Glutamatergic neuron (in vitro differentiated cells): ENCODE results near the gene ARID4B. TPM values are rescaled to one million over a fixed set of nuclear protein-coding genes. Genes with fewer than 3 reads are reported as not detected.

ENCODE experiments used
- DNase-seq: peaks from one replicate; pipeline ENCODE4 v3.0.0; 2022
- H3K27ac Mint-ChIP-seq: one replicate; pipeline ENCODE4 v1.8.0; 2020; ENCODE audit warnings: mild to moderate bottlenecking, mixed read lengths, inconsistent platforms; ENCODE audit not compliant: unreplicated experiment
- H3K27me3 Mint-ChIP-seq: one replicate; pipeline ENCODE4 v1.8.0; 2020; ENCODE audit warnings: mild to moderate bottlenecking, moderate library complexity, mixed read lengths, inconsistent platforms; ENCODE audit not compliant: unreplicated experiment
- H3K36me3 Mint-ChIP-seq: one replicate; pipeline ENCODE4 v1.8.0; 2020; ENCODE audit warnings: mild to moderate bottlenecking, mixed read lengths, inconsistent platforms; ENCODE audit not compliant: unreplicated experiment
- H3K4me1 Mint-ChIP-seq: one replicate; pipeline ENCODE4 v1.8.0; 2020; ENCODE audit warnings: mild to moderate bottlenecking, low read depth, mixed read lengths, inconsistent platforms; ENCODE audit not compliant: unreplicated experiment
- H3K4me3 Mint-ChIP-seq: one replicate; pipeline ENCODE4 v1.8.0; 2020; ENCODE audit warnings: mild to moderate bottlenecking, mixed read lengths, inconsistent platforms; ENCODE audit not compliant: unreplicated experiment
- H3K9me3 Mint-ChIP-seq: one replicate; pipeline ENCODE4 v1.8.0; 2020; ENCODE audit warnings: mild to moderate bottlenecking, moderate library complexity, mixed read lengths, inconsistent platforms; ENCODE audit not compliant: unreplicated experiment
- total RNA-seq: library from RNA; stranded (reverse); fragmentation: NEBNext Ultra II Directional; extraction: Animal tissue kit (Norgen Biotek cat#: 25700); gene quantifications from one replicate; pipeline ENCODE4 v1.2.1, GENCODE V29; 2021; ENCODE audit not compliant: unreplicated experiment
- TF ChIP-seq, protein P1 (sequence below): fragments of 200-600 bp; sonication (generic); IDR thresholded peaks from one replicate; pipeline ENCODE4 v1.5.0; 2021; ENCODE audit not compliant: partially characterized antibody, unreplicated experiment

Gene ARID4B
- total RNA-seq, 1 donor from 2014 or later: 65.9 TPM

GRCh38 chr1:235279694-235280093 is 48.3 kb downstream of the ARID4B start:
- Mint-ChIP-seq H3K27ac (no peak overlapping the region), H3K9me3 (peaks cover 3% of the 10 kb centered on the region), H3K4me3 (no peak overlapping the region), H3K4me1 (peaks cover 25% of the 10 kb centered on the region), H3K36me3 (no peaks in the 10 kb centered on the region), H3K27me3 (peaks cover 2% of the 10 kb centered on the region)
- TF ChIP-seq, protein P1, sequence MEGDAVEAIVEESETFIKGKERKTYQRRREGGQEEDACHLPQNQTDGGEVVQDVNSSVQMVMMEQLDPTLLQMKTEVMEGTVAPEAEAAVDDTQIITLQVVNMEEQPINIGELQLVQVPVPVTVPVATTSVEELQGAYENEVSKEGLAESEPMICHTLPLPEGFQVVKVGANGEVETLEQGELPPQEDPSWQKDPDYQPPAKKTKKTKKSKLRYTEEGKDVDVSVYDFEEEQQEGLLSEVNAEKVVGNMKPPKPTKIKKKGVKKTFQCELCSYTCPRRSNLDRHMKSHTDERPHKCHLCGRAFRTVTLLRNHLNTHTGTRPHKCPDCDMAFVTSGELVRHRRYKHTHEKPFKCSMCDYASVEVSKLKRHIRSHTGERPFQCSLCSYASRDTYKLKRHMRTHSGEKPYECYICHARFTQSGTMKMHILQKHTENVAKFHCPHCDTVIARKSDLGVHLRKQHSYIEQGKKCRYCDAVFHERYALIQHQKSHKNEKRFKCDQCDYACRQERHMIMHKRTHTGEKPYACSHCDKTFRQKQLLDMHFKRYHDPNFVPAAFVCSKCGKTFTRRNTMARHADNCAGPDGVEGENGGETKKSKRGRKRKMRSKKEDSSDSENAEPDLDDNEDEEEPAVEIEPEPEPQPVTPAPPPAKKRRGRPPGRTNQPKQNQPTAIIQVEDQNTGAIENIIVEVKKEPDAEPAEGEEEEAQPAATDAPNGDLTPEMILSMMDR: no peak
- no peak for DNase-seq

DNA sequence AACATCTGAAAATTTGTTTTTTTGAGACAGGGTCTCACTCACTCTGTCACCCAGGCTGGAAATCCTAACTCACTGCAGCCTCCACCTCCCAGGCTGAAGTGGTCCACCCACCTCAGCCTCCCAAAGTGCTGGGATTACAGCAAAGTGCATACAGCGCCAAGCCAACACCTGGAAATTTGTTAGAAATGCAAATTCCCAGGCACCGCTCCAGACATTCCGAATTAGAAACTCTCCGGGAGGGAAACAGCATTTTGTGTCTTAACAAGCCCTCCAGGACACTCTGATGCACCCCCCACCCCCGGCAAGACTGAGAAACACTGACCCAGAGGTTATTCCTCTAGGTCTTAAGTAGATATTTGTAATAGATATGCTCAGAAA is 49.1 kb downstream of the ARID4B start:
- no peak overlapping the region for H3K4me3 Mint-ChIP-seq
- DNase-seq: no peak
- TF ChIP-seq, protein P1: no peak
- H3K36me3 Mint-ChIP-seq: no peaks in the 10 kb centered on the region
- peaks cover 3% of the 10 kb centered on the region for H3K9me3 Mint-ChIP-seq
- peaks cover 25% of the 10 kb centered on the region for H3K4me1 Mint-ChIP-seq
- H3K27ac Mint-ChIP-seq: no peak overlapping the region
- H3K27me3 Mint-ChIP-seq: peaks cover 2% of the 10 kb centered on the region

GRCh38 chr1:235278233-235278914 is 49.6 kb downstream of the ARID4B start:
- Mint-ChIP-seq H3K9me3 (peaks cover 3% of the 10 kb centered on the region), H3K36me3 (no peaks in the 10 kb centered on the region), H3K4me3 (peak overlapping the region; percentile 5), H3K27me3 (peaks cover 2% of the 10 kb centered on the region), H3K27ac (no peak overlapping the region), H3K4me1 (peaks cover 25% of the 10 kb centered on the region)
- DNase-seq: no peak
- TF ChIP-seq, protein P1: no peak

DNA sequence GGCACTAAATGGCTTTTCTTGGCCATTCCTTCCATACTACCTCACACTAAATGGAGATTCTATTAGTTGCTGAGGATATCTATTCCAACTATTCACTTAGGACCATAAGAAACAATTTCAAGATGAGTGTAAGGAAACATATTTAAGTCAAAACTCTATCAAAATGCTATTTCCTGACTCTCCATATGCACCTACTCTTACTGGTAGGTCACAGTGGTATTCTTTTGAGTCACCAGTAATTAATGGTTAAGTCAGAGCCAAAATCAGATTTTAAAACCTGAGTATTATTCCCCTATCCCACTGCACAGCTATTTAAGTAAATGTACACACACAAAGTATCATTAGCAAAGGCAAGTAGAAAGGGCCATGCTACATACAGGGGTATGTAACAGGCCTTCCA is 50.3 kb downstream of the ARID4B start:
- H3K27me3 Mint-ChIP-seq: peaks cover 2% of the 10 kb centered on the region
- H3K27ac Mint-ChIP-seq: no peak overlapping the region
- H3K4me1 Mint-ChIP-seq: peaks cover 25% of the 10 kb centered on the region
- no peaks in the 10 kb centered on the region for H3K36me3 Mint-ChIP-seq
- H3K4me3 Mint-ChIP-seq: no peak overlapping the region
- TF ChIP-seq, protein P1: no peak
- DNase-seq: no peak
- peaks cover 5% of the 10 kb centered on the region for H3K9me3 Mint-ChIP-seq

DNA sequence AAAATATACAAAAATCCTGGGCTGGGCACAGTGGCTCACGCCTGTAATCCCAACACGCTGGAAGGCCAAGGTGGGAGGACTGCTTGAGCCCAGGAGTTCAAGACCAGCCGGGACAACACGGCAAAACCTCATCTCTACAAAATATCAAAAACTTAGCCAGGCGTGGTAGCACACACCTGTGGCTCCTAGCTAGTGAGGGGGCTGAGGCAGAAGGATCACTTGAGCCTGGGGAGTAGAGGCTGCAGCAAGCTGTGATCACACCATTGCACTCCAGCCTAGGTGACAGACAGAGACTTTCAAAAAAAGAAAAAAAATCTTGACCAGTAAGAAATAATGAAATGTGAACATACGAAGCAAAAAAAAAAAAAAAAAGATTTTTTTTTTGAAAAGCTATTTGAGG is 52.1 kb downstream of the ARID4B start:
- peak overlapping the region; percentile 43 for H3K27ac Mint-ChIP-seq
- no peak overlapping the region for H3K4me3 Mint-ChIP-seq
- peaks cover 2% of the 10 kb centered on the region for H3K27me3 Mint-ChIP-seq
- TF ChIP-seq, protein P1: no peak
- no peak for DNase-seq
- H3K4me1 Mint-ChIP-seq: peaks cover 25% of the 10 kb centered on the region
- H3K9me3 Mint-ChIP-seq: peaks cover 5% of the 10 kb centered on the region
- no peaks in the 10 kb centered on the region for H3K36me3 Mint-ChIP-seq
